GM23338 (cell line): Measurements from ENCODE around the gene EVX2.

Experiments used
- CREB1 ChIP-seq: fragments of 250-450 bp; sonication (Bioruptor Pico); IDR thresholded peaks from 2 replicates; pipeline ENCODE4 v1.5.0; 2020; ENCODE audit warnings: low read depth, mild to moderate bottlenecking, moderate library complexity
- CTCF ChIP-seq, 2 experiments: fragments of 200-600 bp in 1 of 2; sonication (generic) in 1 of 2; conservative IDR thresholded peaks; 2 replicates each; pipeline versions ENCODE4 v1.5.1 to v1.6.1; 2016 to 2017; ENCODE audit warnings: antibody characterized with exemption in 2 of 2, low read depth in 2 of 2, mild to moderate bottlenecking in 2 of 2, moderate library complexity in 1 of 2
- ETS1 ChIP-seq: IDR thresholded peaks from 2 replicates; pipeline ENCODE4 v1.6.1; 2016; ENCODE audit warnings: antibody characterized with exemption
- EZH2 ChIP-seq: fragments of 200-600 bp; sonication (generic); IDR thresholded peaks from one replicate; pipeline ENCODE4 v1.8.0; 2017; ENCODE audit warnings: antibody characterized with exemption, mild to moderate bottlenecking, low read depth; ENCODE audit not compliant: unreplicated experiment
- EZH2phosphoT487 ChIP-seq: fragments of 200-600 bp; sonication (generic); IDR thresholded peaks from one replicate; pipeline ENCODE4 v1.8.1; 2018; ENCODE audit warnings: antibody characterized with exemption; ENCODE audit not compliant: unreplicated experiment
- JUNB ChIP-seq: IDR thresholded peaks from one replicate; pipeline ENCODE4 v1.6.1; 2016; ENCODE audit warnings: antibody characterized with exemption; ENCODE audit not compliant: unreplicated experiment
- NANOG ChIP-seq: IDR thresholded peaks from 2 replicates; pipeline ENCODE4 v1.6.1; 2016; ENCODE audit warnings: antibody characterized with exemption, borderline replicate concordance
- POLR2AphosphoS5 ChIP-seq: IDR thresholded peaks from 2 replicates; pipeline ENCODE4 v1.6.1; 2016; ENCODE audit warnings: antibody characterized with exemption, low read depth
- REST ChIP-seq: IDR thresholded peaks from one replicate; pipeline ENCODE4 v1.6.1; 2018; ENCODE audit warnings: antibody characterized with exemption; ENCODE audit not compliant: unreplicated experiment
- STAT1 ChIP-seq: IDR thresholded peaks from one replicate; pipeline ENCODE4 v1.6.1; 2016; ENCODE audit warnings: antibody characterized with exemption; ENCODE audit not compliant: unreplicated experiment
- ZNF331 ChIP-seq: fragments of 250-450 bp; sonication (Bioruptor Pico); IDR thresholded peaks from 2 replicates; pipeline ENCODE4 v1.5.0; 2020; ENCODE audit warnings: low read depth, mild to moderate bottlenecking, moderate library complexity

- TF ChIP-seq CTCF (conservative IDR thresholded peaks at IDR 0.05; ENCODE audit: low read depth in 2 of 2) (no peak), EZH2 (peak; percentile 96), EZH2phosphoT487 (peak; percentile 27), REST (no peak), POLR2AphosphoS5 (no peak), CREB1 (CRISPR knock-in tag) (no peak), JUNB (no peak), ETS1 (no peak), ZNF331 (no peak), NANOG (no peak), STAT1 (no peak)
These were observed 15.5 kb upstream of the EVX2 start for GRCh38 chr2:176099159-176099727.
